ENCODE results near the gene CGAS. TPM values are rescaled to one million over a fixed set of nuclear protein-coding genes. Genes with fewer than 3 reads are reported as not detected.

The CGAS gene
- total and polyA plus RNA-seq, 2 donors (not counting 1 experiment from before 2014, with no cell fraction given) = 5.1 to 20.0 TPM

DNA sequence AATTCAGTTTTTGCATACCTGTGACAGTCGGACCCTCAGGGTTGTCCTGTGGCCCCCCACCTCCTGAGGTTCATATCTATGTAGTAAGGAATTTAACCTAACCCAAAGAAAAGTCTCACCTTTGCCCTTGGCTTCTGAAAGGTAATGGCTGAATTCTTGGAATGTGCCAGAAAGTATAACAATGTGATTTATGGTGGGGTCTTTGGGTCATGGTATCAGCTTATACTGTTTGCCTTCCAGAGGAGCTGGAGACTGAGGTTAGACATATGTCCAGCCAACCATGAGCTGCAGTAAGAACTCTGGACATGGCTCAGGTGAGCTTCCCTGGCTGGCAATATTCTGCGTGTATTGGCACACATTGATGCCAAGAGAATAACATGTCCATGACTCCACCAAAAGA lies 30.6 kb downstream of the CGAS start:
- no peaks in the 10 kb centered on the region for H3K4me1 ChIP-seq (ENCODE audit: control insufficient read depth in 2 of 2, insufficient read depth in 2 of 2, low read length in 2 of 2)
- H3K27me3 Mint-ChIP-seq = no peaks in the 10 kb centered on the region
- intact Hi-C loops (cut with micrococcal nuclease) = no loop called here
- no peak overlapping the region for H3K4me3 ChIP-seq (ENCODE audit: control extremely low read depth in 1 of 5, extremely low read depth in 1 of 5, insufficient read depth in 1 of 5, low read depth in 2 of 5, low read length in 4 of 5)
- no peaks in the 10 kb centered on the region for H4K20me1 ChIP-seq (ENCODE audit: control insufficient read depth, insufficient read depth, low read length, poor library complexity, severe bottlenecking)
- 100% methylated on average over 1 of the region's 2 CpGs for WGBS (ENCODE audit: insufficient coverage)
- TF ChIP-seq, protein P1, sequence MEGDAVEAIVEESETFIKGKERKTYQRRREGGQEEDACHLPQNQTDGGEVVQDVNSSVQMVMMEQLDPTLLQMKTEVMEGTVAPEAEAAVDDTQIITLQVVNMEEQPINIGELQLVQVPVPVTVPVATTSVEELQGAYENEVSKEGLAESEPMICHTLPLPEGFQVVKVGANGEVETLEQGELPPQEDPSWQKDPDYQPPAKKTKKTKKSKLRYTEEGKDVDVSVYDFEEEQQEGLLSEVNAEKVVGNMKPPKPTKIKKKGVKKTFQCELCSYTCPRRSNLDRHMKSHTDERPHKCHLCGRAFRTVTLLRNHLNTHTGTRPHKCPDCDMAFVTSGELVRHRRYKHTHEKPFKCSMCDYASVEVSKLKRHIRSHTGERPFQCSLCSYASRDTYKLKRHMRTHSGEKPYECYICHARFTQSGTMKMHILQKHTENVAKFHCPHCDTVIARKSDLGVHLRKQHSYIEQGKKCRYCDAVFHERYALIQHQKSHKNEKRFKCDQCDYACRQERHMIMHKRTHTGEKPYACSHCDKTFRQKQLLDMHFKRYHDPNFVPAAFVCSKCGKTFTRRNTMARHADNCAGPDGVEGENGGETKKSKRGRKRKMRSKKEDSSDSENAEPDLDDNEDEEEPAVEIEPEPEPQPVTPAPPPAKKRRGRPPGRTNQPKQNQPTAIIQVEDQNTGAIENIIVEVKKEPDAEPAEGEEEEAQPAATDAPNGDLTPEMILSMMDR (IDR thresholded peaks at IDR 0.05) = no peak
- TF ChIP-seq EZH2 (IDR thresholded peaks at IDR 0.05; ENCODE audit: borderline replicate concordance, insufficient read depth, low read depth, low read length, poor library complexity, severe bottlenecking) = no peak
- H3K9me3 Mint-ChIP-seq (ENCODE audit: insufficient read depth) = no peaks in the 10 kb centered on the region
- H3K27me3 ChIP-seq (replicated peaks in 1 of 4; ENCODE audit: control extremely low read depth in 1 of 4, control insufficient read depth in 3 of 4, insufficient read depth in 4 of 4, low read length in 3 of 4) = no peaks in the 10 kb centered on the region
- POLR2A ChIA-PET = no interaction called here
- no peak overlapping the region for H3K27ac ChIP-seq (ENCODE audit: low read length in 2 of 2)
- H3K4me2 ChIP-seq (replicated peaks; ENCODE audit: low read depth, low read length, poor library complexity, severe bottlenecking) = no peak overlapping the region
- H3K4me3 Mint-ChIP-seq = no peak overlapping the region
- H3K4me1 Mint-ChIP-seq = no peaks in the 10 kb centered on the region
- CTCF ChIA-PET = no interaction called here
- no peak overlapping the region for H3K27ac Mint-ChIP-seq
- no peak overlapping the region for H3K9ac ChIP-seq (ENCODE audit: low read length)
- H2AFZ ChIP-seq (ENCODE audit: insufficient read depth, low read depth, low read length, poor library complexity, severe bottlenecking) = no peak overlapping the region
- no peaks in the 10 kb centered on the region for H3K79me2 ChIP-seq (ENCODE audit: control insufficient read depth, insufficient read depth, low read length)
- H3K36me3 ChIP-seq (replicated peaks in 1 of 2; ENCODE audit: control extremely low read depth in 1 of 2, control insufficient read depth in 1 of 2, extremely low read depth in 1 of 2, insufficient read depth in 2 of 2, low read length in 1 of 2) = peaks cover 0 to 33% of the 10 kb centered on the region in 2 experiments
- ATAC-seq (ENCODE audit: low read depth) (no peak), DNase-seq (no peak)
- no peaks in the 10 kb centered on the region for H3K9me3 ChIP-seq (ENCODE audit: control extremely low read depth in 1 of 3, control insufficient read depth in 2 of 3, insufficient read depth in 1 of 3, low read length in 2 of 3)

DNA sequence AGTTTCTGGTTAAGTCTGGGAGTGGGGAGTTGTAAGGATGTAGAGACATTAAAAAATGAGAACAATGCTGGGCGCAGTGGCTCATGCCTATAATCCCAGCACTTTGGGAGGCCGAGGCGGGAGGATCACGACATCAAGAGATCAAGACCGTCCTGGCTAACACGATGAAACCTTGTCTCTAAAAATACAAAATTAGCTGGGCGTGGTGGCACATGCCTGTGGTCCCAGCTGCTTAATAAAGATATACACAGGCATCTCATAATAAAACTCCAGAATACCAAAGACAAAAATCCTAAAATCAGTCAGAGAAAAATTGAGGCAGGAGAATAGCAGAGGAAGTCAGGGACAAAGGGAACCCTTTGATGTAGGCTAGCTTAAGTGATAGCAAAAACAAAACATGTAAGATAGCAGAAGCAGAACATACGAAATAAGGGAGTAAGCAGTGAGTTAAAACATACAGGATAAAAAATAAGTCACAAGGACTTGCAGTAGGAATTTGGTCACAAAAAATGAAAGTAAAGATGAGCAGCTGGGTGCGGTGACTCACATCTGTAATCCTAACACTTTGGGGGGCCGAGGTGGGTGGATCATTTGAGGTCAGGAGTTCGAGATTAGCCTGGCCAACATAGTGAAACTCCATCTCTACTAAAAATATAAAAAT lies 33.9 kb downstream of the CGAS start:
- ChIA-PET CTCF (interaction anchor here (0.7 kb wide), 1 partner anchor 851 kb away, joined by 3 read pairs; no protein-coding TSS in a partner anchor), POLR2A (no interaction called here)
- no peak for DNase-seq
- Histone ChIP-seq H3K9ac (ENCODE audit: low read length) (no peak overlapping the region), H2AFZ (ENCODE audit: insufficient read depth, low read depth, low read length, poor library complexity, severe bottlenecking) (no peak overlapping the region), H3K4me2 (replicated peaks; ENCODE audit: low read depth, low read length, poor library complexity, severe bottlenecking) (no peak overlapping the region), H3K36me3 (replicated peaks in 1 of 2; ENCODE audit: control extremely low read depth in 1 of 2, control insufficient read depth in 1 of 2, extremely low read depth in 1 of 2, insufficient read depth in 2 of 2, low read length in 1 of 2) (peaks cover 0 to 20% of the 10 kb centered on the region in 2 experiments), H3K9me3 (ENCODE audit: control extremely low read depth in 1 of 3, control insufficient read depth in 2 of 3, insufficient read depth in 1 of 3, low read length in 2 of 3) (no peaks in the 10 kb centered on the region), H3K27me3 (replicated peaks in 1 of 4; ENCODE audit: control extremely low read depth in 1 of 4, control insufficient read depth in 3 of 4, insufficient read depth in 4 of 4, low read length in 3 of 4) (no peaks in the 10 kb centered on the region), H3K27ac (ENCODE audit: low read length in 2 of 2) (no peak overlapping the region), H3K4me3 (ENCODE audit: control extremely low read depth in 1 of 5, extremely low read depth in 1 of 5, insufficient read depth in 1 of 5, low read depth in 2 of 5, low read length in 4 of 5) (no peak overlapping the region), H3K4me1 (ENCODE audit: control insufficient read depth in 2 of 2, insufficient read depth in 2 of 2, low read length in 2 of 2) (no peaks in the 10 kb centered on the region), H4K20me1 (ENCODE audit: control insufficient read depth, insufficient read depth, low read length, poor library complexity, severe bottlenecking) (no peaks in the 10 kb centered on the region), H3K79me2 (ENCODE audit: control insufficient read depth, insufficient read depth, low read length) (no peaks in the 10 kb centered on the region)
- Mint-ChIP-seq H3K27me3 (no peaks in the 10 kb centered on the region), H3K9me3 (ENCODE audit: insufficient read depth) (no peaks in the 10 kb centered on the region), H3K27ac (no peak overlapping the region), H3K4me3 (no peak overlapping the region), H3K4me1 (no peaks in the 10 kb centered on the region)
- WGBS (ENCODE audit: insufficient coverage) = 93% methylated on average over 7 of the region's 11 CpGs
- ATAC-seq (ENCODE audit: low read depth) = no peak
- TF ChIP-seq EZH2 (IDR thresholded peaks at IDR 0.05; ENCODE audit: borderline replicate concordance, insufficient read depth, low read depth, low read length, poor library complexity, severe bottlenecking) = no peak
- TF ChIP-seq, protein P1 (IDR thresholded peaks at IDR 0.05) = no peak
- intact Hi-C loops (cut with micrococcal nuclease) = no loop called here
